Neural cell (in vitro differentiated cells): ENCODE results near the gene CLNK. TPM values are rescaled to one million over a fixed set of nuclear protein-coding genes. Genes with fewer than 3 reads are reported as not detected.

Experiments used
- H2AFZ ChIP-seq: fragments of 200-600, 300-800 bp; sonication (generic), shearing (Covaris generic); 2 replicates; pipeline ENCODE4 v1.6.0; 2014; ENCODE audit warnings: low read depth, mild to moderate bottlenecking, antibody characterized with exemption, low read length, moderate library complexity
- H3F3A ChIP-seq: fragments of 200-600 bp; shearing (Covaris generic); 2 replicates; pipeline ENCODE4 v1.6.1; 2016; ENCODE audit warnings: mild to moderate bottlenecking, moderate library complexity, mixed read lengths, antibody characterized with exemption, low read length; ENCODE audit not compliant: insufficient read depth, poor library complexity, severe bottlenecking
- H3K27ac ChIP-seq: fragments of 200-600, 300-800 bp; sonication (generic), shearing (Covaris generic); 2 replicates; pipeline ENCODE4 v1.5.1; 2014; ENCODE audit warnings: mild to moderate bottlenecking, low read length, moderate library complexity
- H3K27me3 ChIP-seq: fragments of 300-800, 200-600 bp; sonication (generic), shearing (Covaris generic); 2 replicates; pipeline ENCODE4 v1.6.0; 2014; ENCODE audit warnings: mild to moderate bottlenecking, low read depth, low read length, moderate library complexity; ENCODE audit not compliant: insufficient read depth
- H3K36me3 ChIP-seq: fragments of 300-800, 200-600 bp; sonication (generic), shearing (Covaris generic); 2 replicates; pipeline ENCODE4 v1.5.1; 2014; ENCODE audit warnings: mild to moderate bottlenecking, antibody characterized with exemption, low read length, moderate library complexity; ENCODE audit not compliant: insufficient read depth
- H3K4me2 ChIP-seq: fragments of 300-800, 200-600 bp; sonication (generic), shearing (Covaris generic); 2 replicates; pipeline ENCODE4 v1.6.0; 2014; ENCODE audit warnings: mild to moderate bottlenecking, low read length
- H3K4me3 ChIP-seq: fragments of 300-800, 200-600 bp; sonication (generic), shearing (Covaris generic); 2 replicates; pipeline ENCODE4 v1.5.1; 2014; ENCODE audit warnings: mild to moderate bottlenecking, low read length, moderate library complexity
- H3K79me2 ChIP-seq: fragments of 200-600 bp; shearing (Covaris generic); replicated peaks from 2 replicates; pipeline ENCODE4 v1.6.0; 2014; ENCODE audit warnings: mild to moderate bottlenecking, low read length, moderate library complexity; ENCODE audit not compliant: insufficient read depth
- H3K9ac ChIP-seq: fragments of 300-800, 200-600 bp; sonication (generic), shearing (Covaris generic); 2 replicates; pipeline ENCODE4 v1.6.1; 2016; ENCODE audit warnings: mild to moderate bottlenecking, low read length, mixed read lengths
- H3K9me2 ChIP-seq: fragments of 200-600 bp; shearing (Covaris generic); 2 replicates; pipeline ENCODE4 v1.6.1; 2016; ENCODE audit warnings: mild to moderate bottlenecking, low read length, mixed read lengths; ENCODE audit not compliant: insufficient read depth
- H3K9me3 ChIP-seq: fragments of 200-600, 300-800 bp; sonication (generic), shearing (Covaris generic); 2 replicates; pipeline ENCODE4 v1.6.1; 2016; ENCODE audit warnings: mild to moderate bottlenecking, mixed run types, low read length, moderate library complexity, mixed read lengths
- H4K20me1 ChIP-seq: fragments of 200-600 bp; shearing (Covaris generic); 2 replicates; pipeline ENCODE4 v1.6.1; 2016; ENCODE audit warnings: mild to moderate bottlenecking, mixed run types; ENCODE audit not compliant: insufficient read depth
- EP300 ChIP-seq: fragments of 450-650 bp; conservative IDR thresholded peaks from 2 replicates; pipeline ENCODE4 v1.6.1; 2014; ENCODE audit warnings: antibody characterized with exemption, mild to moderate bottlenecking, moderate library complexity; ENCODE audit not compliant: poor library complexity, severe bottlenecking
- EZH2 ChIP-seq: fragments of 200-600, 300-800 bp; shearing (Covaris generic), sonication (generic); IDR thresholded peaks from 2 replicates; pipeline ENCODE4 v1.6.1; 2014; ENCODE audit warnings: antibody characterized with exemption, low read length, borderline replicate concordance, mild to moderate bottlenecking; ENCODE audit not compliant: insufficient read depth, poor library complexity, severe bottlenecking
- MXI1 ChIP-seq: fragments of 450-650 bp; conservative IDR thresholded peaks from 2 replicates; pipeline ENCODE4 v1.6.1; 2014; ENCODE audit warnings: antibody characterized with exemption, mild to moderate bottlenecking; ENCODE audit not compliant: poor library complexity, severe bottlenecking
- POLR2AphosphoS5 ChIP-seq: IDR thresholded peaks from 2 replicates; pipeline ENCODE4 v1.6.1; 2012
- RAD21 ChIP-seq: fragments of 450-650 bp; conservative IDR thresholded peaks from 2 replicates; pipeline ENCODE4 v1.6.1; 2014; ENCODE audit warnings: antibody characterized with exemption, mild to moderate bottlenecking, moderate library complexity
- polyA plus RNA-seq: library from polyadenylated mRNA; depleted of rRNA; stranded (reverse); fragments of >200 nt; gene quantifications from 2 replicates; pipeline ENCODE4 v1.2.3, GENCODE V29; 2014
- TF ChIP-seq, protein P1 (sequence below): IDR thresholded peaks from 2 replicates; pipeline ENCODE4 v1.6.1; 2012; ENCODE audit warnings: borderline replicate concordance
- TF ChIP-seq, protein P2 (sequence below): fragments of 450-650 bp; IDR thresholded peaks from 2 replicates; pipeline ENCODE4 v1.5.1; 2014; ENCODE audit warnings: antibody characterized with exemption, mild to moderate bottlenecking, moderate library complexity; ENCODE audit not compliant: poor library complexity, severe bottlenecking

Gene CLNK
- polyA plus RNA-seq, 1 donor from 2014 or later = not detected

DNA sequence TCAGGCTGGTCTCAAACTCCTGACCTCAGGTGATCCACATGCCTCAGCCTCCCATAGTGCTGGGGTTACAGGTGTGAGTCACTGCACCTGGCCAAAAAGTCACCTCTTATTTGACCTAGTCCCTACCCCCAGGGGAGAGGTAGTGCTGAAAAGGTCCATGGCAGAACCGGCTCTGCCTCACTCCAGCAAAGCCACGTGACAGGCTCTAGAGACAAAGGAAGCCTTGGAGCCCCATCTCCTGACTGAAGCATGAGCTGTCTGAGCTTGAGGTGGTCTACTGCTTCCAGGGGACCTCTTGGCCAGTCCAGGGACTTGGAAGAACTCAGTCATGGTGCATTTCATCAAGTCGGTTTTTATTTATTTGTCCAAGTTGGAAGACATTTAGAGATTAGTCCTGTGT lies 174.8 kb downstream of the CLNK start:
- H3K4me3 ChIP-seq = no peak overlapping the region
- TF ChIP-seq POLR2AphosphoS5 (no peak), RAD21 (no peak), EZH2 (no peak)
- no peaks in the 10 kb centered on the region for H3F3A ChIP-seq
- no peaks in the 10 kb centered on the region for H3K27me3 ChIP-seq
- H2AFZ ChIP-seq = no peak overlapping the region
- H3K9me2 ChIP-seq = no peaks in the 10 kb centered on the region
- no peaks in the 10 kb centered on the region for H3K79me2 ChIP-seq
- no peak overlapping the region for H3K27ac ChIP-seq
- H3K4me2 ChIP-seq = no peak overlapping the region
- no peaks in the 10 kb centered on the region for H3K9me3 ChIP-seq
- no peaks in the 10 kb centered on the region for H4K20me1 ChIP-seq
- no peaks in the 10 kb centered on the region for H3K36me3 ChIP-seq
- no peak overlapping the region for H3K9ac ChIP-seq

DNA sequence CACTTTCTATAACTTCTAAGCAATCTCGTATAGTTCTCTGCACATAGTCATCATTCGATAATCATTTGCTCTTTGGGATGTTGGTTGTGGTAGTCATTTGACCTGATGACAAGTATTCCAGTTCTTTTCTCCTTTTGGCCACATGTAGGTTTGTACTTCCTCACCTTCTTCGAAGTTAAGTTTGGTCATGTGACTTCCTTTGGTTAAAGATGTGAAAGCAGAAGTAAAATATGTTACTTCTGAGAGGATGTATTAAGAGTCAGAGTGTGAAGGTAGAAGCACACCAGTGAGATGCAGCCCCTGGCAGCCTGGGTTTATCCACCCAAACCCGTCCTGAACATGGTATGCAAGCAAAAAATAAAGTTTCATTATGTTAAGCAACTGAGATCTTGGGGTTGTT lies 178.5 kb downstream of the CLNK start:
- Histone ChIP-seq H3K27ac (no peak overlapping the region), H2AFZ (no peak overlapping the region), H3K4me2 (no peak overlapping the region), H3K9me3 (no peaks in the 10 kb centered on the region), H3K9ac (no peak overlapping the region), H3K9me2 (no peaks in the 10 kb centered on the region), H3F3A (no peaks in the 10 kb centered on the region), H3K79me2 (no peaks in the 10 kb centered on the region), H4K20me1 (no peaks in the 10 kb centered on the region), H3K36me3 (no peaks in the 10 kb centered on the region), H3K27me3 (no peaks in the 10 kb centered on the region), H3K4me3 (no peak overlapping the region)
- TF ChIP-seq EP300 = no peak

DNA sequence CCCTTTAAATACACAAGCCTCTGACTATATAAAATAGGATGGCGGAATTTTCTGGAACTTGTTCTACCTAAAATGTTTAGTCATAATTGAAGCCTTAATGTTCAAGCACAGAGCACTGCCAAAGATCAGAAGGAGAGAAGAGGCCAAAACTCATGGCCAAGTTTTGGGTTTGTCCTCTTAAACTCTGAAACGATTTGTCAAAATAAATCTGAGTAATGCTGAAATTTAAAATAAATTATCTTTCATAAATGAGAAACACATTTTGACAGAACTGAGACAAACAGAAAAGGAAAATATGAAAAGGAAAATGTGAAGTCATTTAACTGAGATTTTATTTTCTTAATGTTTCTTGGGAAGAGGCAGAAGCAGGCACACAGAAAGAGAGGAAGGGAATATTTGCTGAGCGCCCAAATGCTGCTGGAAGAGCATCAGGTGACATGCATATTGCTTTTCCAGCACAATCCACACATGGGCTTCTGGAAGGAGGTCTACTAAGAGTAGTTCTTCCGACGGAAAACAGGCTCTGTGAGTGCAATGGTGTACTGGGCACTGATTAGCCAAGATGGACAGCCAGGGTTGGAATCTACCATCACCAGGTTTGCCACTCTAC lies 179.9 kb downstream of the CLNK start:
- Histone ChIP-seq H3K79me2 (no peaks in the 10 kb centered on the region), H4K20me1 (no peaks in the 10 kb centered on the region)
- TF ChIP-seq, protein P1, sequence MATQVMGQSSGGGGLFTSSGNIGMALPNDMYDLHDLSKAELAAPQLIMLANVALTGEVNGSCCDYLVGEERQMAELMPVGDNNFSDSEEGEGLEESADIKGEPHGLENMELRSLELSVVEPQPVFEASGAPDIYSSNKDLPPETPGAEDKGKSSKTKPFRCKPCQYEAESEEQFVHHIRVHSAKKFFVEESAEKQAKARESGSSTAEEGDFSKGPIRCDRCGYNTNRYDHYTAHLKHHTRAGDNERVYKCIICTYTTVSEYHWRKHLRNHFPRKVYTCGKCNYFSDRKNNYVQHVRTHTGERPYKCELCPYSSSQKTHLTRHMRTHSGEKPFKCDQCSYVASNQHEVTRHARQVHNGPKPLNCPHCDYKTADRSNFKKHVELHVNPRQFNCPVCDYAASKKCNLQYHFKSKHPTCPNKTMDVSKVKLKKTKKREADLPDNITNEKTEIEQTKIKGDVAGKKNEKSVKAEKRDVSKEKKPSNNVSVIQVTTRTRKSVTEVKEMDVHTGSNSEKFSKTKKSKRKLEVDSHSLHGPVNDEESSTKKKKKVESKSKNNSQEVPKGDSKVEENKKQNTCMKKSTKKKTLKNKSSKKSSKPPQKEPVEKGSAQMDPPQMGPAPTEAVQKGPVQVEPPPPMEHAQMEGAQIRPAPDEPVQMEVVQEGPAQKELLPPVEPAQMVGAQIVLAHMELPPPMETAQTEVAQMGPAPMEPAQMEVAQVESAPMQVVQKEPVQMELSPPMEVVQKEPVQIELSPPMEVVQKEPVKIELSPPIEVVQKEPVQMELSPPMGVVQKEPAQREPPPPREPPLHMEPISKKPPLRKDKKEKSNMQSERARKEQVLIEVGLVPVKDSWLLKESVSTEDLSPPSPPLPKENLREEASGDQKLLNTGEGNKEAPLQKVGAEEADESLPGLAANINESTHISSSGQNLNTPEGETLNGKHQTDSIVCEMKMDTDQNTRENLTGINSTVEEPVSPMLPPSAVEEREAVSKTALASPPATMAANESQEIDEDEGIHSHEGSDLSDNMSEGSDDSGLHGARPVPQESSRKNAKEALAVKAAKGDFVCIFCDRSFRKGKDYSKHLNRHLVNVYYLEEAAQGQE = no peak
- TF ChIP-seq RAD21 = no peak
- TF ChIP-seq MXI1 = no peak
- TF ChIP-seq, protein P2, sequence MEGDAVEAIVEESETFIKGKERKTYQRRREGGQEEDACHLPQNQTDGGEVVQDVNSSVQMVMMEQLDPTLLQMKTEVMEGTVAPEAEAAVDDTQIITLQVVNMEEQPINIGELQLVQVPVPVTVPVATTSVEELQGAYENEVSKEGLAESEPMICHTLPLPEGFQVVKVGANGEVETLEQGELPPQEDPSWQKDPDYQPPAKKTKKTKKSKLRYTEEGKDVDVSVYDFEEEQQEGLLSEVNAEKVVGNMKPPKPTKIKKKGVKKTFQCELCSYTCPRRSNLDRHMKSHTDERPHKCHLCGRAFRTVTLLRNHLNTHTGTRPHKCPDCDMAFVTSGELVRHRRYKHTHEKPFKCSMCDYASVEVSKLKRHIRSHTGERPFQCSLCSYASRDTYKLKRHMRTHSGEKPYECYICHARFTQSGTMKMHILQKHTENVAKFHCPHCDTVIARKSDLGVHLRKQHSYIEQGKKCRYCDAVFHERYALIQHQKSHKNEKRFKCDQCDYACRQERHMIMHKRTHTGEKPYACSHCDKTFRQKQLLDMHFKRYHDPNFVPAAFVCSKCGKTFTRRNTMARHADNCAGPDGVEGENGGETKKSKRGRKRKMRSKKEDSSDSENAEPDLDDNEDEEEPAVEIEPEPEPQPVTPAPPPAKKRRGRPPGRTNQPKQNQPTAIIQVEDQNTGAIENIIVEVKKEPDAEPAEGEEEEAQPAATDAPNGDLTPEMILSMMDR = no peak

More for the DNA sequence above, 179.9 kb downstream of the CLNK start:
- Histone ChIP-seq H3K4me2 (no peak overlapping the region), H3K9me2 (no peaks in the 10 kb centered on the region), H3K9me3 (no peaks in the 10 kb centered on the region), H3K4me3 (no peak overlapping the region), H3K27ac (no peak overlapping the region), H3K36me3 (no peaks in the 10 kb centered on the region), H3F3A (no peaks in the 10 kb centered on the region), H2AFZ (no peak overlapping the region), H3K27me3 (no peaks in the 10 kb centered on the region), H3K9ac (no peak overlapping the region)
